ENCODE results near the gene MAMLD1.

MAMLD1 gene

GRCh38 chrX:150355913-150356312, 7.2 kb upstream of the MAMLD1 start:
- no peak for DNase-seq

GRCh38 chrX:150357790-150358189, 5.3 kb upstream of the MAMLD1 start:
- no peak for DNase-seq

GRCh38 chrX:150358651-150359050, 4.5 kb upstream of the MAMLD1 start:
- DNase-seq = no peak

GRCh38 chrX:150360331-150360730, 2.8 kb upstream of the MAMLD1 start:
- DNase-seq = no peak

- no peak for DNase-seq
These were observed 1.9 kb upstream of the MAMLD1 start for GRCh38 chrX:150361070-150361776.

- peak; percentile 3 for DNase-seq
These were observed 1.3 kb upstream of the MAMLD1 start for GRCh38 chrX:150361777-150362351.

GRCh38 chrX:150363561-150364346, 637 bp downstream of the MAMLD1 start:
- no peak for DNase-seq

GRCh38 chrX:150364347-150365050, 1.4 kb downstream of the MAMLD1 start:
- no peak for DNase-seq

- DNase-seq = peak; percentile 11
These were observed 2.2 kb downstream of the MAMLD1 start for GRCh38 chrX:150365051-150365989.

- DNase-seq = no peak
These were observed 3.1 kb downstream of the MAMLD1 start for GRCh38 chrX:150365990-150366911.

GRCh38 chrX:150366951-150367545, 3.9 kb downstream of the MAMLD1 start:
- no peak for DNase-seq

- no peak for DNase-seq
These were observed 7.6 kb downstream of the MAMLD1 start for GRCh38 chrX:150370589-150371312.

- DNase-seq = no peak
These were observed 8.8 kb downstream of the MAMLD1 start for GRCh38 chrX:150371877-150372276.

- DNase-seq = no peak
These were observed 9.2 kb downstream of the MAMLD1 start for GRCh38 chrX:150372280-150372679.

GRCh38 chrX:150372756-150373155, 9.6 kb downstream of the MAMLD1 start:
- DNase-seq = no peak

GRCh38 chrX:150375243-150375770, 12.2 kb downstream of the MAMLD1 start:
- no peak for DNase-seq

GRCh38 chrX:150377005-150377404, 13.9 kb downstream of the MAMLD1 start:
- DNase-seq = no peak

GRCh38 chrX:150405006-150405405, 41.9 kb downstream of the MAMLD1 start:
- no peak for DNase-seq

- no peak for DNase-seq
These were observed 42.5 kb downstream of the MAMLD1 start for GRCh38 chrX:150405576-150405975.

- DNase-seq = no peak
These were observed 43.5 kb downstream of the MAMLD1 start for GRCh38 chrX:150406596-150406995.
